GM10248 (cell line): ENCODE data around the gene CWF19L2.
"Not testable (repeated sequence)": the region's sequence is repeated elsewhere in the genome, so short reads cannot be mapped to it uniquely, and the experiment has no call there.

Source experiments
- CTCF ChIA-PET: fragments of 300-600 bp; sonication (Branson Sonifier 250); formaldehyde crosslinking; extraction: SDS; loops from one replicate; lab custom pipeline; 2021; ENCODE audit warnings: antibody characterized with exemption; lab: Yijun Ruan, JAX
- POLR2A ChIA-PET: fragments of 350-650 bp; sonication (Branson Sonifier 250); formaldehyde crosslinking; extraction: SDS; loops from one replicate; lab custom pipeline; 2020; ENCODE audit warnings: antibody characterized with exemption; lab: Yijun Ruan, JAX
- DNase-seq: peaks from one replicate; pipeline ENCODE4 v3.0.0; 2012; ENCODE audit errors: extremely low spot score
- TF ChIP-seq, protein P1 (sequence below): IDR thresholded peaks from 2 replicates; pipeline ENCODE4 v1.5.1; 2012; ENCODE audit warnings: mild to moderate bottlenecking, low read depth; ENCODE audit errors: extremely low read depth, missing control alignments, control extremely low read depth

The CWF19L2 gene

DNA sequence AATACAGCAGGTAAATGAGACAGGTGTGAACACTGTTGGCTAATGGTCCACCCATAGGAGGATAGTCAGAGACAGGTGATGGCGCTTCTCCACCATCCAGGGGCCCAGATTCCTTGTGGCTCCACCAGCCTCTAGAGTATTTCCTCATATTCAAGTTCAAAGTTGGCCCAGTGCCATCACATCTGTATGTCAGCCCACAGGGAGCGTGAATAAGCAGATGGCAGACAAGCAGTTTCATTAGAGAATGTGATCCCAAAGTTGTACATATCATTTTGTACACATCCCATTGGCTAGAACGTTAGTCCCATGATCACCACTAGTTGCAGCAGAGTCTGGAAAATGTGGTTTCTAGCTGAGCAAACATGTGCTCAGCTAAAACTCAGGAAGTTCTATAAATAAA, 11.0 kb upstream of the CWF19L2 start:
- POLR2A ChIA-PET = no interaction called here
- CTCF ChIA-PET = no interaction called here
- no peak for DNase-seq
- TF ChIP-seq, protein P1, sequence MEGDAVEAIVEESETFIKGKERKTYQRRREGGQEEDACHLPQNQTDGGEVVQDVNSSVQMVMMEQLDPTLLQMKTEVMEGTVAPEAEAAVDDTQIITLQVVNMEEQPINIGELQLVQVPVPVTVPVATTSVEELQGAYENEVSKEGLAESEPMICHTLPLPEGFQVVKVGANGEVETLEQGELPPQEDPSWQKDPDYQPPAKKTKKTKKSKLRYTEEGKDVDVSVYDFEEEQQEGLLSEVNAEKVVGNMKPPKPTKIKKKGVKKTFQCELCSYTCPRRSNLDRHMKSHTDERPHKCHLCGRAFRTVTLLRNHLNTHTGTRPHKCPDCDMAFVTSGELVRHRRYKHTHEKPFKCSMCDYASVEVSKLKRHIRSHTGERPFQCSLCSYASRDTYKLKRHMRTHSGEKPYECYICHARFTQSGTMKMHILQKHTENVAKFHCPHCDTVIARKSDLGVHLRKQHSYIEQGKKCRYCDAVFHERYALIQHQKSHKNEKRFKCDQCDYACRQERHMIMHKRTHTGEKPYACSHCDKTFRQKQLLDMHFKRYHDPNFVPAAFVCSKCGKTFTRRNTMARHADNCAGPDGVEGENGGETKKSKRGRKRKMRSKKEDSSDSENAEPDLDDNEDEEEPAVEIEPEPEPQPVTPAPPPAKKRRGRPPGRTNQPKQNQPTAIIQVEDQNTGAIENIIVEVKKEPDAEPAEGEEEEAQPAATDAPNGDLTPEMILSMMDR = no peak

DNA sequence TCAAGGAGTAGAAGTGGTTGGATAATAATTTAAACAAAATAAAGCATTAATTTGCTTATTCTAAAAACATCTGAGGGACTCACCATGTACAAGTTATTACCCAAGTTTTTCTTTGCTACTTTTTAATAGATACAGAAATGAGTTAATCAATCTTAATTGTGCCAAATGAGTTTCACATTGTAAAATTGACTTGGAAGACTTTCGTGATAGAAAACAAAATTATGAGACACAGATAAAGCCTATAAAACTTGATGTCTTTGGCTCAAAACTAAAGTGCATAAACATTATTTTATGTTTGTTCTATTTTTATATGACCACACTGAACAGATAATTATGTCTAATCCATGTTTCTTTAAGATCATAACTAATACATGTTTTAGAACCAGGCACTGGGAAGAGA, 10.1 kb upstream of the CWF19L2 start:
- TF ChIP-seq, protein P1 = no peak
- CTCF ChIA-PET = no interaction called here
- POLR2A ChIA-PET = no interaction called here
- DNase-seq = no peak

DNA sequence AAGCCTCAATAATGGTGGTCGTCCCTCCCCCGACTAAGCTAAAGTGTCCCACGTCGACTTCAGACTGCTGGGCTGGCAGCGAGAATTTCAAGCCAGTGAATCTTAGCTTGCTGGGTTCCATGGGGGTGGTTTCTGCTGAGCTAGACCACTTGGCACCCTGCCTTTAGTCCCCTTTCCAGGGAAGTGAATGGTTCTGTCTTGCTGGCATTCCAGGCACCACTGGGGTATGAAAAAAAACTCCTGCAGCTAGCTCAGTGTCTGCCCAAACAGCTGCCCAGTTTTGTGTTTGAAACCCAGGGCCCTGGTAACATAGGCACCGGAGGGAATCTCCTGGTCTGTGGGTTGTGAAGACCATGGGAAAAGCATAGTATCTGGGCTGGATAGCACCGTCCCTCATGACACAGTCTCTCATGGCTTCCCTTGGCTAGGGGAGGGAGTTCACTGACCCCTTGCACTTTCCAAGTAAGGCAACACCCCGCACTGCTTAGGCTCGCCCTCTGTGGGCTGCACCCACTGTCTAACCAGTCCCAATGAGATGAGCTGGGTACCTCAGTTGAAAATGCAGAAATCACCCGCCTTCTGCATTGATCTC, 8.7 kb upstream of the CWF19L2 start:
- DNase-seq = not testable (repeated sequence)
- POLR2A ChIA-PET = interaction anchor here (0.6 kb wide), 1 partner anchor 41 kb away, joined by 3 read pairs; no protein-coding TSS in a partner anchor
- CTCF ChIA-PET = interaction anchor here (0.9 kb wide), 1 partner anchor 11 kb away, joined by 3 read pairs; no protein-coding TSS in a partner anchor

DNA sequence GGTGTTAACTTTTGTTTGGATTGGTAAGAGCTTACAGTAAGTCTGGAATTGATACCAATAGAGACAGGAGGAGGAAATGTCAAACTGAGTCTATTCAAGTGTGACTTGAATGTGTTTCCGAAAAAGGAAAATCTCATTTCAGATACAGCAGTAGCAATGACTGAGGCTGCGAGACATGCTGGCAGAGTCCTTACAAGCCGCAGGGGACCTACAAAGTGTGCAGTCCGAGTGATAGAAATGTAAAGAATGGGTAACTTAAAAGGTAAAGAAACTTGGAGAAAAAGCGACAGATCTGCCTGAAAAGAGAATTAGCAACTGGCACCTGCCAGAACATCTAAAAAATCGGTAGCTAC, 444 bp downstream of the CWF19L2 start:
- ChIA-PET POLR2A (no interaction called here), CTCF (interaction anchor here (0.9 to 1.5 kb wide), 6 partner anchors 10 to 106 kb away, joined by 3 to 9 read pairs (median 3); no protein-coding TSS in a partner anchor)
- TF ChIP-seq, protein P1 = no peak
- peak; percentile 13 for DNase-seq

DNA sequence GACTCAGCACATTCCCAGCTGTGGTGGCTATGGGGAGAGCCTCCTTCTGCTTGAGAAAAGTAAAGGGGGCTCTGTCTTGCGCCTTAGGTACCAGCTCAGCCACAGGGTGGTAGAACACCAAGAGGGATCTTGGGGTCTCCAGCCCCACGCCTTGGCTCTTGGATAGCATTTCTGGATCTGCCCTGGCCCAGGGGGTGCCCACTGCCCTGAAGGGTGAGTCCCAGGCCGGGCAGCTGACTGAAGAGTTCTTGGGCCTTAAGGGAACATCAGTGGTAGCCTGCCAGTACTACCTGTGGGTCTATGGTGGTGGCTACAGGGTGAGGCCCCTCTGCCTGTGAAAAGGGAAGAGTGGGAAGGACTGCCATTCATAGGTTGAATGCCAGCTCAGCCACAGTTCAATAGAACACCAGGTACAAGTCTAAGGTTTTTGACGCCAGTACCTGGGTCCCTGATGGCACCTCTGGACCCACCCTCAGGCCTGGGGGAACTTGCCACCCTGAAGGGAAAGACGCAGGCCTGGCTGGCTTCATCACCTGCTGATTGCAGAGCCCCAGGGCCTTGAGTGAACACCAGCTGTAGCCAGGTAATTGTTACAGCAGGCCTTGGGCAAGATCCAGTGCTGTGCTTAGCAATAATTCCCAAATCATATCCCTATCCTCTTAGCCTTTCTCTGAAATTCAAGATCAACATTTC, 3.9 kb downstream of the CWF19L2 start:
- DNase-seq = no peak
- POLR2A ChIA-PET = no interaction called here
- CTCF ChIA-PET = interaction anchor here (1.0 kb wide), 1 partner anchor 8 kb away, joined by 3 read pairs; no protein-coding TSS in a partner anchor
- TF ChIP-seq, protein P1 = no peak

DNA sequence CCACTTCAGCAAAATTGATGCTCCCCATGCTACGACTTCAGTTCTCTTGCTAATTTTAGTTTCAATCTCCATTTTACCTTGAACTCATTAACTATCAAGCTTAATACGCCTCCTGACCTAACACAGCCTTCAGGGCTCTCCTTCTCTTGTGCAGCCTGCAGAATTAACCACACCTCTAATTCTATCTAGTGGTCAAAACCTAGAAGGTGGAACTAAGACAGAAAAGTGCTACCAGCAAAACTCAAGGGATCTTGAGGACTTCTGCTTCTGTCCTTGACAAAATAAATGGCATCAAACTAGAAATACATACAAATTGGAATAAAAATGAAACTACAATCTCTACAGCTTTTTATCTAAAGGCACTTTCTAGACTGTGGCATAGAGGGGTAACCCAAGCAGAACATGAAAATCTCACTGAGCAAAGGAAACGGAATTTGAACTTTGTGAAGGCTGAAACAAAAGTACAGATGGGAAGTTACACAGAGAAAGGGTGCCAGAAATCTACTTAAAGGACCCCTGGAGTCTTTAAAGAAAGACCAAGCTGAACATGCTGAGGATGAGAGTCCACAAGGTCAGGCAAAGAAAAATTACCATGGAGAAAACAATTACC, 10.7 kb downstream of the CWF19L2 start:
- TF ChIP-seq, protein P1 = no peak
- POLR2A ChIA-PET = no interaction called here
- peak; percentile 12 for DNase-seq
- CTCF ChIA-PET = interaction anchor here (2.6 kb wide), 1 partner anchor 10 kb away, joined by 9 read pairs; the partner anchor contains the start of gene CWF19L2
